ENCODE measurements around the gene EHF.
A peak's percentile ranks its signal among the peaks of the same experiment; 100 is the strongest.

The EHF gene

DNA sequence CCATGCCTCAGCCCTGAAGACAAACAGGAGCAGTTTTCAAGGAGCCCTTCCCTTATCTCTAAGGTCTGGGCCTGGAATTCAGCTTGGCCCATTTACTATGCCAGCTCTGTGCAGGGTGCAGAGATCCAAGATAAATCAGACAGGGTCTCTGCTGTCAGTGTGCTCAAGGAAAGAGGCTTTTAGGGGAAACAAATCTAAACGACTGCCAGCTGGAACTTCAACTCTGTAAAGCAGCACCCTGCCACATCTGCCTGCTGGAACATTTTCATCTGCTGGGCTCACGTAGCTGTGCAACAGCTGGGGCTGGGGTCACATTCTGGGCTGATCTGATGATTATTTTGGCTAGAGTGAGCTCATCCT, 19.8 kb upstream of the EHF start:
- no peak overlapping the region for H3K4me3 ChIP-seq (ENCODE audit: low read length)
- DNase-seq (ENCODE audit: low read depth), result no peak

DNA sequence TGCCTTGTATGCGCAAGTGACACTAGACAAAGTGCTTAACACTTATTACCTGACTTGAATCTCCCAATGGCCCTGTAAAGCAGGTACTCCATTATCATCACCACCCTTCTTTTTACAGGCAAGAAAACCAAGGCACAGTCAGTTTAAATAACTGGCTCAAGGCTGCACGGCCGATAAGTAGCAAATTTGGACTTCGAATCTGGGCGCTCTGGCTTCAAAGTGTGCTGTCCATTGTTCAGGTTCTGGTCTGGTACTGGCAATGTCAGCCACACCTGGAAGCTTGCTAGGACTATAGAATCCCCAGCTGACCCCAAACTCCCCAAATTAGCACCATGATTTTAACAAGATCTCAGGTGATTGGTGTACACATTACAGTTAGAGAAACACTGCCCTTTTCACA, 19.3 kb upstream of the EHF start:
- TF ChIP-seq, protein P1, sequence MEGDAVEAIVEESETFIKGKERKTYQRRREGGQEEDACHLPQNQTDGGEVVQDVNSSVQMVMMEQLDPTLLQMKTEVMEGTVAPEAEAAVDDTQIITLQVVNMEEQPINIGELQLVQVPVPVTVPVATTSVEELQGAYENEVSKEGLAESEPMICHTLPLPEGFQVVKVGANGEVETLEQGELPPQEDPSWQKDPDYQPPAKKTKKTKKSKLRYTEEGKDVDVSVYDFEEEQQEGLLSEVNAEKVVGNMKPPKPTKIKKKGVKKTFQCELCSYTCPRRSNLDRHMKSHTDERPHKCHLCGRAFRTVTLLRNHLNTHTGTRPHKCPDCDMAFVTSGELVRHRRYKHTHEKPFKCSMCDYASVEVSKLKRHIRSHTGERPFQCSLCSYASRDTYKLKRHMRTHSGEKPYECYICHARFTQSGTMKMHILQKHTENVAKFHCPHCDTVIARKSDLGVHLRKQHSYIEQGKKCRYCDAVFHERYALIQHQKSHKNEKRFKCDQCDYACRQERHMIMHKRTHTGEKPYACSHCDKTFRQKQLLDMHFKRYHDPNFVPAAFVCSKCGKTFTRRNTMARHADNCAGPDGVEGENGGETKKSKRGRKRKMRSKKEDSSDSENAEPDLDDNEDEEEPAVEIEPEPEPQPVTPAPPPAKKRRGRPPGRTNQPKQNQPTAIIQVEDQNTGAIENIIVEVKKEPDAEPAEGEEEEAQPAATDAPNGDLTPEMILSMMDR (IDR thresholded peaks at IDR 0.05; ENCODE audit: insufficient read depth, low read depth, low read length, missing control alignments), result no peak
- no peak for DNase-seq (ENCODE audit: low read depth)

More for the DNA sequence above, 19.8 kb upstream of the EHF start:
- TF ChIP-seq, protein P1 (IDR thresholded peaks at IDR 0.05; ENCODE audit: insufficient read depth, low read depth, low read length, missing control alignments), result no peak

DNA sequence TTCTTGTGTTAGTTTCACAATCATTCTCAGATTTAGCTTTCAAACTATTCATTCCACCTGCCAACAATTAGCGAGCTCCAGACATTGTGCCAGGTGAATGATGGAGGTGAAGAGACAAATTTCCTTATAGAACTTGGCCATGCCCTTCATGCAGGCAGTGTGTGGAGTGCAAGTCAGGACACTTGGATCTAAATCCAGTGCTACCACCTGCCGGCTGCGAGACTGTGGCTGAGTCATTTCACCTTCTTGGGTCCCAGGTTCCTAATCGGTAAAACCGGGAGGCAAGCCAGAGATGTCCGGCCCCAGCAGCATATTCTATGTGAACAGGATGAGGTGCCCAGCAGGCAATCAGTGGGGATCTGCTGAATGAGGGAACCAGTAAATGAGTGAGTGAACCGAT, 18.6 kb upstream of the EHF start:
- TF ChIP-seq, protein P1 (IDR thresholded peaks at IDR 0.05; ENCODE audit: insufficient read depth, low read depth, low read length, missing control alignments), result no peak
- H3K4me3 ChIP-seq (ENCODE audit: low read length), result no peak overlapping the region
- peak; percentile 52 for DNase-seq (ENCODE audit: low read depth)

More for the DNA sequence above, 19.3 kb upstream of the EHF start:
- H3K4me3 ChIP-seq (ENCODE audit: low read length), result no peak overlapping the region

DNA sequence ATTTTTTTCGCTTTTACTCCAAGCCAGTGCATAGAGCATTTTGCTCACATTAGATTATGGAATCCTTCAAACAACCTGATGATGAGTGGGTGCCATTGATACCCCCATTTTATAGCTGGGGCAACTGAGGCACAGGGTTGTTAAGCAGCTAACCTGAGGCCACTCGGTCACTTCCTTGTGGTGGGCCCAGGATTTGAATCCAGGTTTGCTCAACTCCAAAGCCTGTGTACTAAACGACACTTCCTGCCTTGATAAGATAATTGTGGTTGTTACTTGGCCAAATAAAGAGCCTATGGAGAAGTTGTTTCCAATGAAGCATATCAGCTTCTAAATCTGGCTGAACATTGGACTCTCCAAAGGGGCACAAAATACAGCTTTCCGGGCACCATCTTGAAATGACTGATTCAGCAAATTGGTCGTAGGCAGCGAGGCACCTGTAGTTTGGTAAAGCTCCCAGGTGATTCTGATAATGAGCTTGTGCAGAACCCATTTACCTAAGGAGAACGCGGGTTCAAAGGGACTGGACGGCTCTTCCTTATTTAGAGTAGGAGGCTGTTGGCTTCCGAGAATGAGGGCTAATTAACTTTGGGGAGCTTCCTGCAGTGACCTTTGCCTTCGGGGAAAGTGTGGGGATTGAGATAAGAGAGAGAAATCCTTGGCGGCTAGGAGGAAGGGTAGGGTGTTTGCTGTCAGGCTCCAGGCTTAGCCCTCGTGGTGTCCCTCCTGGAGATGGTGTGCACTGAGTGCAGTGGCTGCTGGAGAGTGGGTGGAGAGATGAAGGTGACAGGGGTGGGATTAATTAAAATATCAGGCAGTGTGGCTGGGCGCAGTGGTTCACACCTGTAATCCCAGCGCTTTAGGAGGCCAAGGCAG, 17.5 kb upstream of the EHF start:
- DNase-seq (ENCODE audit: low read depth), result no peak
- TF ChIP-seq, protein P1 (IDR thresholded peaks at IDR 0.05; ENCODE audit: insufficient read depth, low read depth, low read length, missing control alignments), result no peak
- no peak overlapping the region for H3K4me3 ChIP-seq (ENCODE audit: low read length)

DNA sequence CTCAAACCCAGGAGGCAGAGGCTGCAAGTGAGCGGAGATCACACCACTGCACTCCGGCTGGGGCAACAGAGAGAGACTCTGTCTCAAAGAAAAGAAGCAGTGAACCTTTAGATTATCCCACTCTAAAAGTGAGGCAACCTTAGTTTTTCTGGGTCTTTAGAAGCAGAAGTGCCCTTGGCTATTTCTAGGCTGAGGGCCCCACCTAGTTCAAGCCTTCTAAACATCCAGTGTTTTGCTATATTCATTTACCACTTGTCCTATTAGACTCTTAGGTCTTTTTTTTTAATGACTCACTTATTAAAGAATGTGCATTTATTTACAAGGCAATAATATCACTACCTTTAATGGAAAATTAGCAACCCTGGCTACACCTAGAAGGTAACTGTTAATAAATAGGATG, 16.7 kb upstream of the EHF start:
- TF ChIP-seq, protein P1 (IDR thresholded peaks at IDR 0.05; ENCODE audit: insufficient read depth, low read depth, low read length, missing control alignments), result no peak
- H3K4me3 ChIP-seq (ENCODE audit: low read length), result no peak overlapping the region
- no peak for DNase-seq (ENCODE audit: low read depth)

DNA sequence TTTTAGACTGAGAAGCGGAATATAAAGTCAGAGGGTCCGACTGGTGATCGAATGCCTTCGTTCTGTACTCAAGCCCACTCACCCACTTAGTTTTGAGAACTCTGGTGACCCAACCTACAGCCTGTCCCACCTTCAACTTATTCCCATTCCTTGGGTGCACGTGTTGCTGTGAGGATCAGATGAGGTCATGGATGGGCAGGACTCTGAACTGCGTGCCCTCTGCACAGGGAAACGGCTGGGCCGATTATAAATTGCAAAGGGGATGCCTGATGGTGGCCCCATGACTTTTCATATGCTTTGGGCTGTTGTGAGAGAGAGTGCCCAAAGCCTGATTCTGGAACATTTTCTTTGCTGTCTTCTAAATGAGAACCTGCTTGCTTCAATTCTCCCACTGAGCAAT, 16.0 kb upstream of the EHF start:
- no peak overlapping the region for H3K4me3 ChIP-seq (ENCODE audit: low read length)
- TF ChIP-seq, protein P1 (IDR thresholded peaks at IDR 0.05; ENCODE audit: insufficient read depth, low read depth, low read length, missing control alignments), result no peak
- DNase-seq (ENCODE audit: low read depth), result no peak
